ENCODE data around the gene ALKBH2.

The ALKBH2 gene

DNA sequence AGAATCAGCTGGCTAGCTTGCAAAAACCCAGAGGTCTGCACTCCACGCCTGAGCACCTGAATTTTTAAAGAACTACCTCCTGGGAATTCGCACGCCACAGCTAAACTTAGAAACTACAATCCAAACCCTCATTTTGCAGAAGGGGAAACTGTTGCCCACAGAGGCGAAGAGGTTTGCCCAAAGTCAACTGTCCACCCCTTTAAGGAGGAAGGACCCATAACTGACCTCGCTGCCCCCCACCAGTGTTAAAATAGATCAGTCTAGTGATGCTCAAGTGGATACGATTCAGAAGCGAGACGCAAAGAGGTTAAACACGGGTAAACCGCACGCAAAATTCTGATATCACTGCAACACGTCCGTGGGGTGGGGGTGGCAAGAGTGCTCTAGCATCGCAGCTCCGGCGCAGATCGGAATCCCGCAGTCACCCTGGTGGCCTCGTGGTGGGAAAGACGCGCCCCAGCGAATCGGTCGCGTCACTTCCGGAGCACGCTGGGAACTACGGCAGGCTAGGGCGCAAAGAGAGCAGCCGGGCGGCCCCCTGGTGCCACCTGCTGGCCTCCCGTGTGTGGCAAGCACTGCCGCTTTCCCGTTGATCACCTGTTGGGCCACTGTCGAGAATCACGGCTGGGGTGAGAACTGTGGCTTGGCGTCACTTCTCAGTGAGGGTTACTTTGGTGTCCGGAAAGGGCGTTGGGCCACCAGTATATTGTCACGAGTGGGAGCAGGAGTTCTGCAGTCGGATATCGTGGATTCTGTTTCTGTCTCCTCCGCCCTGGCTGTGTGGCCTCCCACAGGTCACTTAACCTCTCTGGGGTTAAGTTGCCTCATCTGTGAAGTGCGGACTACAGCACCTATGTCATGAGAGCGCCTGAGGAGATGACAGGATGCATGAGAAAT is at the start of gene ALKBH2:
Gene ALKBH2 (minus strand): TSS at position 451 of the 897 bp plus-strand sequence. CDS start 686 bp downstream, outside the sequence.
- Histone ChIP-seq H3K9ac (ENCODE audit: low read length) (peak within 1 kb of the TSS; percentile 83), H3K9me3 (ENCODE audit: control insufficient read depth, low read length) (no peaks in the 10 kb centered on the region), H3K4me3 (ENCODE audit: low read length) (peak within 1 kb of the TSS; percentile 83), H3K27me3 (replicated peaks; ENCODE audit: control insufficient read depth, insufficient read depth, low read length) (no peaks in the 10 kb centered on the region), H3K4me1 (ENCODE audit: control insufficient read depth, insufficient read depth, low read length) (peaks cover 20% of the 10 kb centered on the region), H3K36me3 (ENCODE audit: control insufficient read depth, insufficient read depth, low read length, severe bottlenecking) (peaks cover 12% of the 10 kb centered on the region)
- DNase-seq (ENCODE audit: low read depth): peak; percentile 98

DNA sequence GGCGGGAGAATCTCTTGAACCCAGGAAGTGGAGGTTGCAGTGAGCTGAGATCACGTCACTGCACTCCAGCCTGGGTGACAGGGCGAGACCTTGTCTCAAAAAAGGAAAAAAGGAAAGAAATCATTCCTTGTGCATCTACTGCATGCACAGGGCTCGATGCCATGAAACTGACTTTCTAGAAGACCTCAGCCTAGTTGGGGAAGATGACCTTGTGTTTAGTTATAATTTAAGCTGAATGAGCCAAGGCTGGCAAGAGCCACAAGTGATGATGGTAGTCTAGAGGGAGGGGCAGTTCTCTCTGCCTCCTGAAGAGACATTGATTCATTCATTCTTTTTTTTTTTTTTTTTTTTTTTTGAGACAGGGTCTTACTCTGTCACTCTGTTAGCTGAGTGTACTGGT is 47.3 kb upstream of the ALKBH2 start:
- Histone ChIP-seq H3K9ac (ENCODE audit: low read length) (no peak overlapping the region), H3K4me1 (ENCODE audit: control insufficient read depth, insufficient read depth, low read length) (peaks cover 55% of the 10 kb centered on the region), H3K9me3 (ENCODE audit: control insufficient read depth, low read length) (no peaks in the 10 kb centered on the region), H3K4me3 (ENCODE audit: low read length) (no peak overlapping the region), H3K27me3 (replicated peaks; ENCODE audit: control insufficient read depth, insufficient read depth, low read length) (no peaks in the 10 kb centered on the region), H3K36me3 (ENCODE audit: control insufficient read depth, insufficient read depth, low read length, severe bottlenecking) (peaks cover 56% of the 10 kb centered on the region)
- DNase-seq (ENCODE audit: low read depth): no peak

DNA sequence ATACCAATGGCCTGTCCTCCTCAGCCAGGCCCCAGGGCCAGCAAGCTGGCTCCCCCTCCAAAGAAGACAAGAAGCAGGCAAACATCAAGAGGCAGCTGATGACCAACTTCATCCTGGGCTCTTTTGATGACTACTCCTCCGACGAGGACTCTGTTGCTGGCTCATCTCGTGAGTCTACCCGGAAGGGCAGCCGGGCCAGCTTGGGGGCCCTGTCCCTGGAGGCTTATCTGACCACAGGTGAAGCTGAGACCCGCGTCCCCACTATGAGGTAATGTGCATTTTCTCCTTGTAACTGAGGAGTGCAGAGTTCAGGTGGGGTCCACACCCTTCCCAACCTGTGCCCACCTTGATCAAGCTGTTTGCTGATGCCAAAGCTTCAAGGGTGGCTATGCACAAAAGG is 46.5 kb upstream of the ALKBH2 start:
- no peak for DNase-seq (ENCODE audit: low read depth)
- H3K36me3 ChIP-seq (ENCODE audit: control insufficient read depth, insufficient read depth, low read length, severe bottlenecking): peaks cover 50% of the 10 kb centered on the region
- H3K9ac ChIP-seq (ENCODE audit: low read length): peak overlapping the region; percentile 74
- no peaks in the 10 kb centered on the region for H3K9me3 ChIP-seq (ENCODE audit: control insufficient read depth, low read length)
- peak overlapping the region; percentile 15 for H3K4me3 ChIP-seq (ENCODE audit: low read length)
- H3K4me1 ChIP-seq (ENCODE audit: control insufficient read depth, insufficient read depth, low read length): peaks cover 49% of the 10 kb centered on the region
- H3K27me3 ChIP-seq (replicated peaks; ENCODE audit: control insufficient read depth, insufficient read depth, low read length): no peaks in the 10 kb centered on the region

DNA sequence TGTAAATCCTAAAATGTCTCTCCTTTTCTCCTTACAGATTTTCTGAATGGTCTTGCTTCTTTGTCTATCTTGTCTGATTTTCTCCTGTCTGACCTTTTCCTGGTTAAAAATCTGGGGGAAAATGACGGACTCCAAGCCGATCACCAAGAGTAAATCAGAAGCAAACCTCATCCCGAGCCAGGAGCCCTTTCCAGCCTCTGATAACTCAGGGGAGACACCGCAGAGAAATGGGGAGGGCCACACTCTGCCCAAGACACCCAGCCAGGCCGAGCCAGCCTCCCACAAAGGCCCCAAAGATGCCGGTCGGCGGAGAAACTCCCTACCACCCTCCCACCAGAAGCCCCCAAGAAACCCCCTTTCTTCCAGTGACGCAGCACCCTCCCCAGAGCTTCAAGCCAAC is 46.1 kb upstream of the ALKBH2 start:
- H3K36me3 ChIP-seq (ENCODE audit: control insufficient read depth, insufficient read depth, low read length, severe bottlenecking): peaks cover 49% of the 10 kb centered on the region
- no peak for DNase-seq (ENCODE audit: low read depth)
- H3K4me1 ChIP-seq (ENCODE audit: control insufficient read depth, insufficient read depth, low read length): peaks cover 53% of the 10 kb centered on the region
- peak overlapping the region; percentile 11 for H3K4me3 ChIP-seq (ENCODE audit: low read length)
- peak overlapping the region; percentile 74 for H3K9ac ChIP-seq (ENCODE audit: low read length)
- no peaks in the 10 kb centered on the region for H3K9me3 ChIP-seq (ENCODE audit: control insufficient read depth, low read length)
- no peaks in the 10 kb centered on the region for H3K27me3 ChIP-seq (replicated peaks; ENCODE audit: control insufficient read depth, insufficient read depth, low read length)

DNA sequence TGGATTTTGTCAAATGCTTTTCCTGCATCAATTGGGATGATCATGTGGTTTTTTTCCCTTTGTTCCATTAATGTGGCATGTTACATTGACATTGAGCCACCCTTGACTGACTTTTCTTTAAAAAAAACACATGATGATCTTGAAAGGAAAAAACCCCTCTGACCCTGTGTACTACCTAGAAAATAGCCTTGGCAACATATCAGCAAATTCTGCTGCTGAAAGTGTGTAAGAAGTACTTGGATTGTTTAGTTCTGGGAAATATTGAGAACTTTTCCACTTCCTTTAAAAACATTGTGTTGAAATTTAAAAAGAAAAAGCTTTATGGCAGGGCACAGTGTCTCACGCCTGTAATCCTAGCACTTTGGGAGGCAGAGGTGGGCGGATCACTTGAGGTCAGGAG is 43.8 kb upstream of the ALKBH2 start:
- Histone ChIP-seq H3K9ac (ENCODE audit: low read length) (peak overlapping the region; percentile 74), H3K4me3 (ENCODE audit: low read length) (peak overlapping the region; percentile 60), H3K27me3 (replicated peaks; ENCODE audit: control insufficient read depth, insufficient read depth, low read length) (no peaks in the 10 kb centered on the region), H3K36me3 (ENCODE audit: control insufficient read depth, insufficient read depth, low read length, severe bottlenecking) (peaks cover 34% of the 10 kb centered on the region), H3K4me1 (ENCODE audit: control insufficient read depth, insufficient read depth, low read length) (peaks cover 41% of the 10 kb centered on the region), H3K9me3 (ENCODE audit: control insufficient read depth, low read length) (no peaks in the 10 kb centered on the region)
- no peak for DNase-seq (ENCODE audit: low read depth)

DNA sequence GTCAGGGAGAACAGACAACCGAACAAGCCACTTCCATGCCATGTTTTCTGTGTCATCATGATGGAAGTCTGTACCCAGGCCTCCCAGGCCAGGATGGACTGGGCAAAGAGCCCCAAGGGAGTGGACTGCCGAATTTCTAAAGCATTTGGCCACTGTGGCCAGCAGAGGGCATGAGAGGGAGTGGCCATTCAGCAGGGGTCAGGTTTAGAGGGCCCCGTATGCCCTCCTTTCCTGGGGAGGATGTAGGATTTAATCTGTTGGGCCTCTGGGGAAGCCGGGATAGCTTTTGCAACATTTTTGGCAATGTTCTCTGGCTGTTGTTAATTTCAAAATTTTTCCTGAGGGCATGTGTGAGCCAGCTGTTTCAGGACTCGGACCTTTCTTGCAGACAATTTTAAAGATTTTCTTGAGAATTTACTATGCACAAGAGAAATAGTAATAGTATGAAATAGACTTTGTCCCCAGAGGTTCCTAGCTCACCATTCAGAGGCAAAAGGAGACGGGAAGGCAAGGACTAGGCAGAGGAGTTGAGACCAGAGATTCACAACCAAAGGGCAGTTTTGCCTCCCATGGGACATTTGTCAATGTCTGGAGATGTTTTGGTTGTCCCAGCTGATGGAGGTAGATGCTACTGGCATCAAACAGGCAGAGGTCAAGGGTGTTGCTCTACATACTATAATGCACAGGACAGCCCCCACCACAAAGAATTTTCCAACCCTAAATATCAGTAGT is 41.1 kb upstream of the ALKBH2 start:
- Histone ChIP-seq H3K9ac (ENCODE audit: low read length) (peak overlapping the region; percentile 86), H3K9me3 (ENCODE audit: control insufficient read depth, low read length) (no peaks in the 10 kb centered on the region), H3K36me3 (ENCODE audit: control insufficient read depth, insufficient read depth, low read length, severe bottlenecking) (peaks cover 7% of the 10 kb centered on the region), H3K4me1 (ENCODE audit: control insufficient read depth, insufficient read depth, low read length) (peaks cover 40% of the 10 kb centered on the region), H3K27me3 (replicated peaks; ENCODE audit: control insufficient read depth, insufficient read depth, low read length) (no peaks in the 10 kb centered on the region), H3K4me3 (ENCODE audit: low read length) (peak overlapping the region; percentile 76)
- peak; percentile 87 for DNase-seq (ENCODE audit: low read depth)

DNA sequence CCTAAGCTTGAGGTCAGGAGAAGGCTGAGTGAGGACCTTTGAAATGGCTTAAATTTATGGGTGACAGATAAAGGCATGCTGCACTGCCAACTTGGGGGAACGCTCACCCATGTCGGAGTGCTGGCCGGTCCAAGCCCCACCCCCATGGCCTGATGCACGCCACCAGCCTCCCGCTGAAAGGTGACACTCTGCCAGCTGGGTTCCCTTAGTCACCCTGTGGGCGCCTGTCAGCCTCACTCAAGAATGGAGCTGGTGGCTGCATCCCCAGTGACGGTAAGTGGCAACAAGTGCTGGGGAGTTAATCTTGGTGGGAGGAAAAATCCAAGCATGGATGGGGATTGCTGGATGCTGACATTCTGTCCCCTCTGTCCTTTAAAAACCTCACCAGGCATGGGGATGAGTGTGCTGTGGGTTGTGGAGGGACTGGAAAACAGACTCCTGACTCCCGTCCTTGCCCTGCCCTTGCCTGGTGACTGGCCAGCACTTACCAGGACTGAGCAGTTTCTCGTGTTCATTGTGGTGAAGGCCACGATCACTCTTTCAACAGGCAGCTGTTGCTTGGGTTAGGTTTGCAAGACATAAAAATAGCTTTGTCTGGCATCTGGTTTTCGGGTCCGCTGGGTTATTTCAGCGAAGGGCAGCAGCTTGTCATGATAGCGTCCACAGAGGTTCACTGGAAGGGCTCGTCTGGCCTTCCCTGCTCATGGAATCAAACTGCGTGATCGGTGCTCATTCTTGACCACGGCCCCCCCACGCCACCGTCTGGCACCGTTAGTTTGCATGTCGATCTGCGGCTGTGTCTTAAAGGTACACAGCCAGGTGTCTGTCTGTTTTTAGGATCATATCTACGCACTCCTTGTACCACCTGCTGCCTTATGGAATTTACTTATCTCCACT is 38.1 kb upstream of the ALKBH2 start:
- peak overlapping the region; percentile 81 for H3K4me3 ChIP-seq (ENCODE audit: low read length)

DNA sequence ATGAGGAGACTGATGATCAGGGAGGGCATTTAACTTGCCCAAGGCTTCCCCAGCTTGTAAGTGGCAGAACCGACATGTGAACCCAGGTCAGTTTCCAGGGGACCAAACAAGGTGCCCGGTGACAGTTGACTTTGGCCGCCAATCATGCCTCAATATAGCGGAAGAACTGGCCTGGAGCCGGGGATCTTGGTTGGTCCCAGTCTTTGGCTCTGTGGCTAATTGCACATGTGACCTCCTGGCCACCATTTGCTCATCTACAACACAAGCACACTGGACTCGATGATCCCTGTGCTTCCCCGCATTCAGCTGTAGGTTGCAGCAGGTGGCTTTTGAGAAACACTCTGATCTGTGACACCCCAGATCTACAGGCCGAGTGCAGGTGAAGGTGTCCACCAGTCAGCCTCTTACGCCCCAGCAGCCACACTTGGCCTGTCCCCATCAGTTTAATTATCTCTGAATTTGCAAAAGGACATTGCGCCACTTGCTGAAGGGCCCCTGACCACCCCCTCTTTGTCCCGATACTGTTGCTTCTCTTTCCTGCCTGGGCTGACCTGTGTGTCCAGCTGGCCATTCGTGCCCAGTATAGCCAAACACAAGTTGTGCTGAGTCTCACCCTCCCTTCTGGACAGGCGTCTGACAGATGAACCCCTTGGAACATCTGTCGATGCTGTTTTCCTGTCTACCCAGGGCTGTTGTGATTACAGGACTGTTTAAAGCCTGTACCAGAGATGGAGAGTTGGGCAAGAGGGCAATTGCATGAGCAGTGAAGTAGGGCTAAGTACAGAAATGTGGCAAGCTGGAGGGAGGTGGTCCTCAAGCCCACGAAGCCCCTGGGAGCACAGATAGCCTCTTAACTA is 37.3 kb upstream of the ALKBH2 start:
- no peak overlapping the region for H3K4me3 ChIP-seq (ENCODE audit: low read length)

More for the DNA sequence above, 38.1 kb upstream of the ALKBH2 start:
- Histone ChIP-seq H3K36me3 (ENCODE audit: control insufficient read depth, insufficient read depth, low read length, severe bottlenecking) (no peaks in the 10 kb centered on the region), H3K27me3 (replicated peaks; ENCODE audit: control insufficient read depth, insufficient read depth, low read length) (no peaks in the 10 kb centered on the region), H3K9ac (ENCODE audit: low read length) (peak overlapping the region; percentile 90), H3K9me3 (ENCODE audit: control insufficient read depth, low read length) (no peaks in the 10 kb centered on the region), H3K4me1 (ENCODE audit: control insufficient read depth, insufficient read depth, low read length) (peaks cover 36% of the 10 kb centered on the region)
- peak; percentile 32 for DNase-seq (ENCODE audit: low read depth)

DNA sequence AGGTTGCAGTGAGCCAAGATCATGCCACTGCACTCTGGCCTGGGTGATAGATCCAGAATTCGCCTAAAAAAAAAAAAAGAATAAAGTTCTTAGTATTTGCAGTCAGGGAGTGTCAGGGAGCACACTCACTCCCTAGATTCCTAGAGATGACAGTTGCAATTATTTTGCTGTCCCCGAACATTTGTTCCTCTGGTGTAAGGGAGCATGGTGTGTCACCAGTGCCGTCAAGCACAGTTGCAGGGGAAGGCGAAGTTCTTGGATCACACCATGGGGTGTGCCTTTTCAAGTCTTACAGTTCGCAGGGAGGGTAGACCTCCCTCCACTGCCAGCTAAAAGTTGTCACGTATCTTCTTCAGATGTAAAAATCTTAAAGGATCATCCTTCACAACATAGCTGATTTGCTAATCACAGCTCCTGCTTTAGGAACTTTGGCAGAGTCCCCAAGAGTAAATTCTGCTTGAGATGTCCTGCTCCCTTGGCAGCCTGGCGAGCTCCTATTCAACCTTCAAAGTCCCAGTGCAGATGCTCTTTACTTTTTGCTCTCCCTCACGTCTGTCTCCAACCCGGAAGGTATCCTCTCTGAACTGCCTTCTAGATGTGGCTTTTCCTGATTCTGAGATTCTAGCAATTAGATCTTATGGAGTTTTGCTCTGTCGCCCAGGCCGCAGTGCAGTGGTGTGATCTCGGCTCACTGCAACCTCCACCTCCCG is 34.4 kb upstream of the ALKBH2 start:
- Histone ChIP-seq H3K9ac (ENCODE audit: low read length) (peak overlapping the region; percentile 65), H3K4me1 (ENCODE audit: control insufficient read depth, insufficient read depth, low read length) (peaks cover 33% of the 10 kb centered on the region), H3K4me3 (ENCODE audit: low read length) (no peak overlapping the region), H3K27me3 (replicated peaks; ENCODE audit: control insufficient read depth, insufficient read depth, low read length) (no peaks in the 10 kb centered on the region), H3K36me3 (ENCODE audit: control insufficient read depth, insufficient read depth, low read length, severe bottlenecking) (peaks cover 5% of the 10 kb centered on the region), H3K9me3 (ENCODE audit: control insufficient read depth, low read length) (no peaks in the 10 kb centered on the region)
- DNase-seq (ENCODE audit: low read depth): no peak

More for the DNA sequence above, 37.3 kb upstream of the ALKBH2 start:
- H3K4me1 ChIP-seq (ENCODE audit: control insufficient read depth, insufficient read depth, low read length): peaks cover 43% of the 10 kb centered on the region
- DNase-seq (ENCODE audit: low read depth): no peak
- H3K36me3 ChIP-seq (ENCODE audit: control insufficient read depth, insufficient read depth, low read length, severe bottlenecking): peaks cover 5% of the 10 kb centered on the region
- H3K27me3 ChIP-seq (replicated peaks; ENCODE audit: control insufficient read depth, insufficient read depth, low read length): no peaks in the 10 kb centered on the region
- H3K9ac ChIP-seq (ENCODE audit: low read length): peak overlapping the region; percentile 90
- H3K9me3 ChIP-seq (ENCODE audit: control insufficient read depth, low read length): no peaks in the 10 kb centered on the region

DNA sequence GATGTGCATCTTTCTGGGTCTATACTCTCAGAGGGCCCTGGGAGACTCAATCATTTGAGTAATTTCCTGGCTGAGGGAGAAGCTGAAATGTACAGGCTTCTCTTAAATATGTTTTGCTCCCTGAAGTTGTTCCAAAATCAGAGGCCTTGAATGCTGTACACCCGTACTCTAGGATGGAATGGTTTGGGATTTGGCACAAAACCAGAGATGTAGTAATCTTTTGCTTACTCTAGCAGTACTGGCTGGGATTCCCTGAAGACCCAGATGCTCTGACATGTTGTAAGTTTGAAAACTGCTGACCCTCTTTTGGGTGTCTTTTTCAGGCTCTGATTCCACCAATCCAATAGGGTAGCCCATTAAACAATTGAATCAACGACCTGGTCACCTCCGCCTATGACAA is 33.5 kb upstream of the ALKBH2 start:
- peak; percentile 89 for DNase-seq (ENCODE audit: low read depth)
- Histone ChIP-seq H3K4me1 (ENCODE audit: control insufficient read depth, insufficient read depth, low read length) (peaks cover 33% of the 10 kb centered on the region), H3K27me3 (replicated peaks; ENCODE audit: control insufficient read depth, insufficient read depth, low read length) (no peaks in the 10 kb centered on the region), H3K9ac (ENCODE audit: low read length) (peak overlapping the region; percentile 65), H3K4me3 (ENCODE audit: low read length) (no peak overlapping the region), H3K36me3 (ENCODE audit: control insufficient read depth, insufficient read depth, low read length, severe bottlenecking) (peaks cover 5% of the 10 kb centered on the region), H3K9me3 (ENCODE audit: control insufficient read depth, low read length) (no peaks in the 10 kb centered on the region)

All from adipocyte (in vitro differentiated cells).